ENCODE results near the gene HSD11B2.

- TF ChIP-seq TAF1 (IDR thresholded peaks at IDR 0.05; ENCODE audit: borderline replicate concordance, insufficient read depth, low read length) (no peak), REST (IDR thresholded peaks at IDR 0.05; ENCODE audit: insufficient read depth in 1 of 2, low read depth in 2 of 2, low read length in 2 of 2) (no peak)
These were observed 31.3 kb downstream of the HSD11B2 start for GRCh38 chr16:67462279-67462655.

All from PFSK-1 (cell line).